Kidney glomerular epithelial cell (primary cell): ENCODE results near the gene MDK.

Experiments
- DNase-seq: peaks from one replicate; lab custom pipeline; 2025; lab: John Stamatoyannopoulos, UW

MDK gene, protein sequence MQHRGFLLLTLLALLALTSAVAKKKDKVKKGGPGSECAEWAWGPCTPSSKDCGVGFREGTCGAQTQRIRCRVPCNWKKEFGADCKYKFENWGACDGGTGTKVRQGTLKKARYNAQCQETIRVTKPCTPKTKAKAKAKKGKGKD

DNA sequence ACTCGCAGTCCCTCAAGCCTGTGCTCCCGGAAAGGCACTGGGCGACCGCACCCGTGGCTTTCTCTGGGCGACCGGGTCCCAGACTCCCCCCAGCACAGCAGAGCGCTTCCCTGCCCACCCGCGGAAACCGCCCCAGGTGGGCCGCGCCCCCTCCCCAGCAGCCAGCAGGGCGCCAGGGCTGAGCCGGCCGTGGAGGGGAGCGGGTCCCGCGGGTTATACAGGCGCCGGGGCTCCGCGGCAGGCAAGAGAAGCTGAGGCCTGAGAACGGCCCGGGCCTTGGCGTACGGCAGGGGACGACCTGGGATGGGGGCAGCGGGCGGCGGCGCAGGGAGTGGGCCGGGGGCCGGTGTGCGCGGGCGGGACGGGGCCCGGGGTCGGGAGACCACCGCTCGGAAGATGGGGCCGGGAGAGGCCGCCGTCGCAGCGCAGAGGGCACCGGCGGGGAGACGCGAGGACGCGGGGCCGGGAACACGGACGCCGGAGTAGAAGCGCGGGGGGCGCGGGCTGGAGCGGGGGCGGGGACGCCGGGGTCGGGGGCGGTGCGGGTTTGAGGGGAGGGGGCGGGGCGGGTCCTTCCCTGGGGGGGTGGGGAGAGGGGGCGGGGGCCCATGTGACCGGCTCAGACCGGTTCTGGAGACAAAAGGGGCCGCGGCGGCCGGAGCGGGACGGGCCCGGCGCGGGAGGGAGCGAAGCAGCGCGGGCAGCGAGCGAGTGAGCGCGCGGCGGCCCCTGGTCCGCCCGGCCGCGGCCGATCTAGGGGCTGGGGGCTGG, at the start of gene MDK:
Gene MDK (plus strand): TSS at position 622 of the 771 bp plus-strand sequence. CDS start 389 bp downstream, outside the sequence.
- DNase-seq: no peak

DNA sequence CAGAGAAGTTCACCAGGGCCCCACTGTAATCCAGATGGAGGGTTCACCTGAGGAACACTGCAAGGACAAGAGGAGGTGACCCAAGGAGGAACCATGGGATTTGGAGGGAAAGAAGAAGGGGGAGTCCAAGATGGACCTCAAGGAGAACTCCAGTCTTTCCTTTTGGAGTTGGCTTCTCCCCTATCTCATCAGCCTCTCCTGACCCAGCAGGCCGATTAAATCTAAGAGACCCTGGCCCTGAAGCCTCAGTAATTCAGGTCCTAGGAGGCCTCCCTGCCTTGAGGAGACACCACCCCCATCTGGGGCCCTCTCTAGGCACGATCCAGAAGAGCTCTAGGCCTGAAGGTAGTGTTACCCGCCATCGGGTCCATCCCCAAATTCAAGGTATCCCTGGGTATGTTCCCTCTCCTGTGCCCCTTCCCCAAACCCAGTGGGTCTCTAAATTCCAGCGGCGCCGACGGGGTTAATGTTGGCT, 49.3 kb upstream of the MDK start:
- DNase-seq: no peak

DNA sequence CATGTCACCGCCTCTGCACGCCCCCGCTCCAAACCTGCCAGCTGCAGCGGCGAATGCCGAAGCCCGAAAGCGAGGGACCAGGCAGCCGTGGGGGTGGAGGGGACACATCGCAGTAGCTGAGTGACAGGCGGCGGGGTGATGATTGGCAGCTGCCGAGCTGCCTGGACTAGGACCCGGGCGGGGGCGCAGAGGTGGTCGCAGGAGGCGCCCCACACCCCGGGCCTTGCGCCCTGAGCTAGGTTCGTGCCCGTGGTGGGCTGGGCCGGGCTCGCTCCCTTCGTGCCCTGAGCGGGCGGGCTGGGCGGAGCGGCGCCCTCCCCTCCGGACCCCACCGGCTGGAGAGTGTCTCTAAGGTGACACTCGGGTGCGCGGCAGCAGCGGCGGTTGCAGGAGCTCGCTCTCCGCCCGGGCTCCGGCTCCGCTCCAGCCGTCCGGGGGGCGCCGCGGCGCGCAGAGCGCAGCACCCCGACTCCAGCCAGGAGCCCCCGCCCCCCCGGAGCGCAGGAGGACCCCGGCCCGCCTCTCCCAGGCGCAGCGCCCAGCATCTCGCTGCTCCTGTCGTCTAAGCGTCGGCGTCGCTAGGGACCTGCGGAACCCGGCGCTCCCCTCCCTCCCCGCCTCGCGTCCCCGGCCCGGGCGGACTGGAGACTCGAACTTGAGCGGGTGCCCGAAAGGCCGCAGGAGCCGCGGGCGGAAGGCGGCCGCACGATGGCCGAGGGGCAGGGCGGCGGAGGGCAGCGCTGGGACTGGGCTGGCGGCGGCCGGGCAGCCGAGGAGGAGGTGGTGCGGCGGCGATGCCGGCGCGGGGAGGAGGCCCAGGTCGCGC, 48.7 kb upstream of the MDK start:
- DNase-seq: no peak

DNA sequence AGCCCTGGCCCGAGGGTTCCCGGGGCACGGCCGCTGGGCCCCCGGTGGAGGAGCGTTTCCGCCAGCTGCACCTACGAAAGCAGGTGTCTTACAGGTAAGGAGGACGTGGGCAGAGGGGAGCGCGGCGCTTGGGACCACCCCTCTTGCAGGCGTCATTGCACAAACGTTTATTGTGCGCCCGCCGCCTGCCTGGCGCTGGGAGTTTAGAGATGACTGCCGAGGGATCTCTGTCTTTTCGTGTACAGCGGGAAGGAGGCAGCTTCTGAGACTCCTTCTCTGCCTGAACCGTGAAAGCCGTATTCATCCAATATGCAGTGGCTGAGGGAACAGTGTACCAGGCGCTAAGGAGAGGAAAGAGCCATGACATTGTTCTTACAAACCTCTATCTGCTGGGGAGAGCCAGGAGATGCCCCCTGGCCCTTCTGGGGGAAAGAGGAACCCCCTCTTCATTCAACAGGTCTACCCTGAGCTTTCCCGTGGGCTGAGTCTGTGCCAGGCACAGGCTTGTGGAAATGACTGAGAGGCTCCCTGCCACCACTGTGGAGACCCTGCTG, 48.0 kb upstream of the MDK start:
- no peak for DNase-seq

DNA sequence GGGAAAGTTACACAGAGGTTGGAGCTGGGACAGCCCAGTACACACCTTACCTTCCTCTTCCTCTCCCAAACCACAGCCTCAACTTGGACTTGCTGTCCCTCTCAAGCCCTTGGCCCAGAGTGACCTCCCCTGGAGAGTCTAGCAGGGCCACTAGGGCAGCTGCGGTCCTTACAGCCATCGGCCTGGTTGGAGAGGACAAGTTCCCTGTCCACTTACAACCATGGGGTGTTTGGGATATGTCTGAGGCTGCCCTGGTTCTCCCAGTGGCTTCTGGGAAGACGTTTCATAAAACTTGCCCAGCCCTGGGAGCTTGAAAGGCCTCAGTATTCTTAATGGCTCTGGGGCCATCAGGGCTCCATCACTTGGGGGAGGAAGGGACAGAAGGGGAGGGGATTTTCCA, 47.3 kb upstream of the MDK start:
- DNase-seq: no peak

DNA sequence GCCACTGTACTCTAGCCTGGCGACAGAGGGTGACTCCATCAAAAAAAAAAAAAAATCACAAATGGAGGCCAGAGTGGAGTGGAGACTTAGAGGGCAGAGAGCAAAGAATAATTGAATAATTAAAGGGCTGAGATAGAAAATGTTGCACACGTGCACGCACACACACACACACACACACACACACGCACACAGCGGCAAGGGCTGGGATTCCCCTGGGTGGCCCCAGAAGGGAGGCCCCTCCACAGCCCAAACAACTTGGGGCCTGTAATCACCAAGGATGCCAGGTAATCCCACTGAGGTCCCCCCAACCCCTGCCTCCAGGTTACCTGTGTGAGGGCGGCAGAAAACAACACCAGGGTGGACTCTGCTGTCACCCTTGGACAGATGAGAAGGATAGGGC, 46.2 kb upstream of the MDK start:
- no peak for DNase-seq

DNA sequence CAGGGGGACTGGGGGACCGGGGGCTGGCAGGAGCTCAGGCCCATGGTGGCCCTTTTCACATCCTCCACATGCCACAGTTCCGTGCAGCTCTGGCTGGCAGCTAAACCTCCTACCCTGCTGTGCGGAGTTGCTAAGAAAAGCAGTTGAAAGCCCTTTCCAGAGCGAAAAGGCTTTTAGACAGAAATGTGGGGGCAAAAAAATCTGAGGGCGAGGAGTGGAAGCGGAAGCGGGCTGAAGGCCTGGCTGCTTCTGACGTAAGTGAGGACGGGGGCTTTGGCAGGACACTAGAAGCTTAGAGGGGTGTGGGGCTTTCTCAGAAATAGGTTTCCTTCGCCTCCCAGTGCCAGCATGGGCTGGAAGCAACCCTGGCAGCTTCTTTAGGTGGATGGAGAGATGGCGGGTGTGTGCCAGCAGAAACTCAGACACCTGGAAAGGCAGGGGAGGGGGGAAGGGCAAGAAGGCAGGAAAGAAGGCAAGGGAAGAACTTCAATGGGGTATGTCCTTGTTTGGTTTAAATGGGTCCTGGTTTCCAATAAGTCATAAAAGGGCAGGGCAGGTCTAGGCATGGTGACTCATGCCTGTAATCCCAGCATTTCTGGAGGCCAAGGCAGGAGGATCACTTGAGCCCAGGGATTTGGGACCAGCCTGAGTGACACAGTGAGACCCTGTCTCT, 45.4 kb upstream of the MDK start:
- DNase-seq: no peak

DNA sequence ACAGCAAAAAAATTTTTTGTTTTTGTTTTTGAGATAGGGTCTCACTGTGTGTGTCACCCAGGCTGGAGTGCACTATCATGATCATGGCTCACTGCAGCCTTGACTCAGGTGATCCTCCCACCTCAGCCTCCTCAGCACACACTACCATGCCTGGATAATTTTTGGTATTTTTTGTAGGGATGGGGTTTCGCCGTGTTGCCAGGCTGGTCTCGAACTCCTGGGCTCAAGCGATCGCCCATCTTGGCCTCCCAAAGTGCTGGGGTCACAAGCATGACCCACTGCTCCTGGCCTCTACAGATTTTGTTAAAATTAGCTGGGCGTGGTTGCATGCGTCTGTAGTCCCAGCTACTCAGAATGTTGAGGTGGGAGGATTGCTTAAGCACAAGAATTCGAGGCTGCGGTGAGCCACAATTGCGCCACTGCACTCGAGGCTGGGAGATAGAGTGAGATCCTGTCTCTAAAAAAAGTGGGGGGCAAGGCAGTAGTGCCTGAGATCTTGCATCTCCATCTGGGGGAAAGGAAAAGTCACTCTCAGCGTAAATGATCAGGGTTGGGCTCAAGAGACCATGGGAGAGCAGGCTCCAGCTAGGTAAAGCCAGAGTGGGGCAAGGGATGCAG, 44.8 kb upstream of the MDK start:
- no peak for DNase-seq

DNA sequence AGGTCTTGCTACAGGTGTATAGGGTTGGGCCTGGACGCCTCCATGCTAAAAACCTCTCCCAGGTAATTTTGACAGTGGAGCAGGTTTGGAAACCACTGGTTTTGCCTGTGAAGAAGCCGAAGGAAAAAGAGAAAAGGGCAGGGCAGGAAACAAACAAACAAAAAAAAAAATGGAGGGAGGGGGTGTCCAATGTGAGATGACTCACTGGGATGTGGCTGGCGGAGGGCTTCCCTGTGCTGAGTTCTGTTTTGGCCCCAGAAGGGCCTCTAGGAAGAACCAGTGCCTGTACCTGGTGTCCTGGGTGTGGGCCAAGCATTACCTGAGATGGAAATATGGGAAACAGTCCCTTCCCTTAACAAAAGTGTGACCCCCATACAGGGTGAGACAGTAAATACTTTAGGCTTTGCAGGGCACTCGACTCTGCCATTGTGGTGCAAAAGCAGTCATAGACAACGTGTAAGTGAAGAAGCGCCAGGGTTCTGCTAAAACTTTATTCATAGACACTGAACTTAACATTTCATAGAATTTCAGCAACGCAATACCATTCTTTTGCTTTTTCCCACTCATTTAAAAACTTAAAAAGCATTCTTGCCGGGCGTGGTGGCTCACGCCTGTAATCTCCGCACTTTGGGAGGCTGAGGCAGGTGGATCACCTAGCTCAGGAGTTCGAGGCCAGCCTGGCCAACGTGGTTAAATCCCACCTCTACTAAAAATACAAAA, 43.7 kb upstream of the MDK start:
- DNase-seq: no peak

DNA sequence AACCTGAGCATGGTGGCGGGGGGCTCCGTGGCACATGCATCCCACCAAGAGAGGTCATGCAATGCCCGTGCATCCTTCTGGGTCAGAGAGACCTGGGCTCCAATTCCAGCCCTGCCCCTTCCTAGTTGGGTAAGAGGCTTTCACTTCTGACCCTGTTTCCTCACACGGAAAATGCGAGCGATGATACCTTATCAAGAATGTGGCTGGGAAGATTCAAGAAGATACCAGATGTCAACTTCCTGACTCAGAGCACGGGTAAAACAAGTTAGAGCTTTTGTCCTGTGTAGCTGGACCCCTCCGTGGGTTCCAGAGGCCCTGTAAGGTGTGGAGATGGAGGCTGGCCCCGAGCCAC, 42.9 kb upstream of the MDK start:
- DNase-seq: no peak

DNA sequence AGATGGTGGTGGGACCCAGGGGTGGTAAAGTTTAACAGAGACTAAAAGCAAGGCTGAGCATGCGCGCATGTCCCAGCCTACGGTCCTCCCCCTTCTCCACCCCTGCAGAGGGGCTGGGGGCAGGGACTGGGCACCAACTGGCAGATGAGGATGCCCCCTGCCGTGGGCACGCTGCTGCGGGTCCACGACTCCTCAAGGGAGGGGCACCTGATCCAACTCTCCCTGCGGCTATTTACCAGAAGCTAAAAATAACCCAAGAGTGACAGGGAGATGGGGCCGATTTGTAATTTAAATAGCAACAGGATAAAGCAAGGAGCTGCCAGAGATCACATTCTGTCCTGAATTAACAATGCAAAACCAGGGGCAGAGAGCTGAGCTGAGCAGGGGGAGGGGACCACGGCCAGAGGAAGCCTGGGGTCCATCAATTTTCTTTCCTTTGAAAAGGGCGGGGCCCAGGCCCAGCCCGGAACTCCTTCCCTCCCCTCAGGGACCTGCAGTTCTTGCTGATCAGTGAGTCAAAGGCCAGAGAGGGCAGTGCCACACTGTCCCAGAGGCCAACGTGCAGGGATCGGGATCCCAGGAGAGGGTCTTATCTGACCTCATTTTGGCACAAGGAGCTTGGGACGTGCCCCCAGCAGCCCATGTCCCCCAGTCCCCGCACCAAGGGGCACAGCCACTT, 42.3 kb upstream of the MDK start:
- no peak for DNase-seq

DNA sequence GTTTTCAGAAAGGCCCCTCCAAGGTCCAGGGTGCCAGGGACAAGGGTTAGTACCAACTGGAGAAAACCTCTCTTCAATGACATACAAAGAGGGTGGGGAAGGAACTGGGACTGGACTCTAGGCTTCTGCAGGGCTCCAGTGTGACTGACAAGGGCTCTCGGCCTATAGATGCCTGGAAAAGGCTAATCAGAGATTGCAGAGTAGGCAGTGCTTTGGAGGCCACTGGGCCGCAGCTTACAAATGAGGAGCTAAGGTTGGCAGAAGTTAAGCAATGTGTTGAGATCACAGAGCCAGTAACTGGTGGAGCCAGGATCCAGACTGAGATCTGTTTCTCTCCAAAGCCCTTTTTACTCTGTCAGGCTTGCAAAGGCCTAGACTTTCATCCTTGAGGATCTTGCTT, 41.7 kb upstream of the MDK start:
- DNase-seq: no peak

DNA sequence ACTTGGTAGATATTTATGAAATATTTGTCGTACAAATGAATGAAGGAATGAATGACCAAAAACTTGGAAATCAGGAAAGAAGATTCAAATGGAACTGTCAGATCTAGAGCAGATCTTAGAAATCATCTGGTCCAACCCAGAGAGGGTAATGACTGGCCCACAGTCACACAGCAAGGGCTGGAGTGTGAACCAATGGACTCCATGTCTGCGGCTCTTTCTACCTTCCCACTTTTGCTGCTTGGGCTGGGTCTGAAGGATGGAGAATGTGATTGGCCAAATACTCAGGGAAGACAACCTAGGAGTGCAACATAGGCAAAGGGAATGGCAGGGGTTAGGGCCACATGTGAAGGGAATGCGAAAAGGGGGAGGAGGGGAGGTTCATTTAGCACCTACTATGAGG, 40.0 kb upstream of the MDK start:
- DNase-seq: no peak

DNA sequence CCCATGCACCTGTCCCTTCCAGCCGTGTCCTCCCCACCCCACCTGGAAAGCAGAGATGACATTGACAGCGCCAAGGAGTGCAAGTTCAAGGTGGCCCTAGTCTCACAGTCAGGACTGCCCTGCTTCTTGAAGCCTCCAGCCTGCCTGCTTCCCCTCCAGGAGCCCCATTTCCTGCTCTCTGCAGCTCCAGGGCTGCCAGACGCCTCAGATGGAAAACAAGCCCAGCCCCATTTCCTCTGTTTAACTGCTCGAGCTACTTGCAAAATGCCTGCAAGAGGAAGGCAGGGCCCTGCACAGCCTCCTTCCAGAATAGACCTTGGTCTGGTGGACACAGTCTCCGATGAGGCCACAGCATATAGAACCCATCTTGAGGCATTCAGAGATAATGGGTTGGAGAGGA, 39.2 kb upstream of the MDK start:
- no peak for DNase-seq

DNA sequence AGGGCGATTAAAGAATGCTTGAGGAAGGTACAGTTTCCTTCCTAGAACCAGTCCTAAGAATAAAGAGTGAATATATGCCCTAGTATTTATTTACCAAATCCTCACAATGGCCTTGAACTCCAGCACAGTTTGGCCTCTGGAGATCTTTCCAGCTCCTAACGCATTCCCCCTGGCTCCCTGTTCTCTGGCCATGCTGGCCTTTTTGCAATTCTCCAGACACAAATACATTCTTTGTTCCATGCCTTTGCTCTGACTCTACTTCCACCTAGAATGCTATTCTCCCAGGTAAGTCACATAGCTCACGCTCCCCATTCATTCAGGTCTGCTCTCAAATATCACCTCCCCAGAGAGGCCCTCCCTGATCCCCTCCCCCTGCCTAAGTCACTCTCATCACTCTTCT, 37.9 kb upstream of the MDK start:
- DNase-seq: no peak

DNA sequence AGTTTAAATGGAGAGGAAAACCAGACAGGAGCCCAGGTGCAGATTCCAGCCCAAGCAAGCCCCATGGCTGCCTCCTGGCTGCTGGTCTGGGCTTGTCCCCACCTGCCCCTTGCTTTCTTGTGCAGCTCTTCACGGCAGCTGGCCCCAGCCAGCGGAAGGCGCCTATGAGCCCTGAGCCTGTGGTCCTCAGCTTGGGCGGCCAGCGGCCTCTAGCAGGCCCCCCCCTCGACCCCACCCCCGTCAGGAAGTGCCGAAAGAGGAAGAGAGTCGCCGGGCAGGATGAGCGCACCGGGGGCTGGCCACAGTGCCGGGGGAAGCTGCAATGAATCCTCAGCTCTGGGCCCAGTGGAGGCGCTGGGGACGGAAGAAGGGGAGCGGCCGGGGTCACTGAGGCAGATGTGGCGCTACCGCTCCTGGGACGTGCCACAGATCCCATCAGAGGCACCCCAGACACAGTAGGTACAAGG, 36.3 kb upstream of the MDK start:
- DNase-seq: no peak

DNA sequence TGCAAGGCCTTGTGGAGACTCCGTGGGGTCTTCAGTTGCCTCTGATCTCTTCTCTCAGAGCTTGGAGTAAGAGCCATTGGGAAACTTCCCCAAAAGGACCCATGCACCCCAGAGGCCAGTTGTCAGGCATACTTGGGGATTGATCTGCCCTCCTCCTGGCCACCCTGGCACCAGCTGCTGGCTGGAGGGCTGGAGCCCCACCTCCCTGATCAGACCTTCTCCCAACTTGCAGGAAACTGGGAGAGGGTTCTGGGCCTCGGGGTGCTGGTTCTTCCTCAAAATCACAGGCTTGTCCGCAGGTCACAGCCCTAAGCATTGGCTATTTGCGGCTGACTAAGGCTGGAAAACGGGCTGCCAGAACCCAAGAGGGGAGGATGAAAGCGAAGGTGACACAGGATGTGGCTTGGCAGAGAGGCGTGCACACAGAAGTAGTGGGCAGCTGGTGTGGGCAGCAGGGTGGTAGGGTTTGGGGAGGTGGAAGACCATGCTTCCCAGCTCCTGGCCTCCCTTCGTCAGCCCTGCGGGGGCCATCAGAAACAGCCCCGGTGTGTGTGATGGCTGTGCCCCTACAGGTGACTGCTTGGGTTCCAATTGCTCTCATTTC, 35.5 kb upstream of the MDK start:
- no peak for DNase-seq

DNA sequence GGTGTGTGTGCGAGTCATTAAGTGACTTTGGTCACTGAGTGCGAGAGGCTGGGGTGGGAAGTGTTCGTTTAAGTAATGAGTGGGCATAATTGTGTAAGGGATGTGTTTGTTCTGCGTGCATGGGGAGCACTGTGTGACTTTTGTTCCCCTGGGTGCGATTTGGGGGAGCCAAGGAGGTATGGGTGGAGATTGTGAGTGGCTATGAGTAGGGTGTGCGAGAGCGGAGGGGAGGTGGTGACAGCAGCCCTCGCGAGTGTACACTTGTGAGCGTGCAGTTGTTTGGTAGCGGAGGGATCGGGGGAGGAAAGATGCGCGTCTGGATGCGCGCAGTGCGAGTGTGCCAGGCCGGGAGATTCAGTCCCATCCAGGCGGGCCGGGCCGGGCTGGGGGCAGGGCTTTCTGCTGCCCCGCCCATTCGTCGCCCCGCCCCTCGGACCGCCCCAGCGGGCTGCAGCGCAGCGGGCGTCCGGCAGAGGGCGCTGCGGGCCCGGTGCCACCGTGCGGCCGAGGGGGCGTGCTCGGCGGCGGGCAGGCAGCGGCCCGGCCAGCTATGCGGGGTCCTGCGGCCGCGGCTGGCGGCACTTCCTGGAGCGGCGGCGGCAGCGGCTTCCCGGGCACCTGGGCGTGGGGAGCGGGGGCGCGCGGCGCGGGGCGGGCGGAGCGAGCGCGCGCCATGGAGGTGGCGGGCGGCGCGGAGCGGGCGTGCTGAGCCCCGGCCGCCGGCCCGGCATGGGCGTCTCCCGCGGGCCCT, 34.4 kb upstream of the MDK start, which contains the start of gene DGKZ:
Gene DGKZ (plus strand): TSS at position 578 of the 751 bp plus-strand sequence. CDS start 197 bp downstream, outside the sequence.
- peak; percentile 48 for DNase-seq
